ENCODE results near the gene PTPN14. TPM values are rescaled to one million over a fixed set of nuclear protein-coding genes. Genes with fewer than 3 reads are reported as not detected.
"Not testable (repeated sequence)": the region's sequence is repeated elsewhere in the genome, so short reads cannot be mapped to it uniquely, and the experiment has no call there.

The PTPN14 gene
- total RNA-seq, 2 donors from 2014 or later, result 36.9 to 51.5 TPM

- intact Hi-C loops (cut with DNase I), result no loop called here
- no peak for DNase-seq (ENCODE audit: low spot score)
Observed at GRCh38 chr1:214397497-214397896, 153.9 kb downstream of the PTPN14 start.

- intact Hi-C loops (cut with DNase I), result no loop called here
- no peak for DNase-seq (ENCODE audit: low spot score)
Observed at GRCh38 chr1:214396330-214396729, 155.1 kb downstream of the PTPN14 start.

- intact Hi-C loops (cut with DNase I); DNase-seq (ENCODE audit: low spot score): not testable (repeated sequence)
Observed at GRCh38 chr1:214394569-214394968, 156.8 kb downstream of the PTPN14 start.

- intact Hi-C loops (cut with DNase I), result no loop called here
- DNase-seq (ENCODE audit: low spot score), result no peak
Observed at GRCh38 chr1:214393086-214393485, 158.3 kb downstream of the PTPN14 start.

GRCh38 chr1:214391873-214392645 lies 159.3 kb downstream of the PTPN14 start:
- intact Hi-C loops (cut with DNase I), result no loop called here
- no peak for DNase-seq (ENCODE audit: low spot score)

GRCh38 chr1:214389734-214390133 lies 161.7 kb downstream of the PTPN14 start:
- DNase-seq (ENCODE audit: low spot score), result no peak
- intact Hi-C loops (cut with DNase I), result loop anchor here in 1 of 2 donors (10.0 kb wide), 1 partner anchor 195 kb away; no protein-coding TSS in a partner anchor

GRCh38 chr1:214386747-214387146 lies 164.7 kb downstream of the PTPN14 start:
- DNase-seq (ENCODE audit: low spot score), result no peak
- intact Hi-C loops (cut with DNase I), result loop anchor here in 1 of 2 donors (10.0 kb wide), 1 partner anchor 198 kb away; no protein-coding TSS in a partner anchor

GRCh38 chr1:214386333-214386732 lies 165.1 kb downstream of the PTPN14 start:
- DNase-seq (ENCODE audit: low spot score), result no peak
- intact Hi-C loops (cut with DNase I), result loop anchor here in 1 of 2 donors (10.0 kb wide), 1 partner anchor 198 kb away; no protein-coding TSS in a partner anchor

- no peak for DNase-seq (ENCODE audit: low spot score)
- intact Hi-C loops (cut with DNase I), result loop anchor here in 1 of 2 donors (10.0 kb wide), 1 partner anchor 199 kb away; no protein-coding TSS in a partner anchor
Observed at GRCh38 chr1:214385428-214385827, 166.0 kb downstream of the PTPN14 start.

- DNase-seq (ENCODE audit: low spot score), result no peak
- intact Hi-C loops (cut with DNase I), result loop anchor here in 1 of 2 donors (10.0 kb wide), 1 partner anchor 200 kb away; no protein-coding TSS in a partner anchor
Observed at GRCh38 chr1:214384373-214385079, 166.9 kb downstream of the PTPN14 start.

GRCh38 chr1:214383381-214384372 lies 167.7 kb downstream of the PTPN14 start:
- intact Hi-C loops (cut with DNase I), result loop anchor here in 1 of 2 donors (10.0 kb wide), 1 partner anchor 201 kb away; no protein-coding TSS in a partner anchor

GRCh38 chr1:214380986-214381695 lies 170.3 kb downstream of the PTPN14 start:
- no peak for DNase-seq (ENCODE audit: low spot score)
- intact Hi-C loops (cut with DNase I), result loop anchor here in 1 of 2 donors (10.0 kb wide), 1 partner anchor 204 kb away; no protein-coding TSS in a partner anchor

More at GRCh38 chr1:214383381-214384372, 167.7 kb downstream of the PTPN14 start:
- no peak for DNase-seq (ENCODE audit: low spot score)

GRCh38 chr1:214380396-214380795 lies 171.0 kb downstream of the PTPN14 start:
- intact Hi-C loops (cut with DNase I), result loop anchor here in 1 of 2 donors (10.0 kb wide), 1 partner anchor 204 kb away; no protein-coding TSS in a partner anchor
- DNase-seq (ENCODE audit: low spot score), result no peak

GRCh38 chr1:214379236-214379970 lies 172.0 kb downstream of the PTPN14 start:
- no peak for DNase-seq (ENCODE audit: low spot score)
- intact Hi-C loops (cut with DNase I), result loop anchor here in 1 of 2 donors (10.0 kb wide), 1 partner anchor 115 kb away; no protein-coding TSS in a partner anchor

- intact Hi-C loops (cut with DNase I), result loop anchor here in 1 of 2 donors (10.0 kb wide), 1 partner anchor 116 kb away; no protein-coding TSS in a partner anchor
Observed at GRCh38 chr1:214378492-214378891, 172.9 kb downstream of the PTPN14 start.

GRCh38 chr1:214377886-214378285 lies 173.5 kb downstream of the PTPN14 start:
- intact Hi-C loops (cut with DNase I), result loop anchor here in 1 of 2 donors (10.0 kb wide), 1 partner anchor 117 kb away; no protein-coding TSS in a partner anchor

More at GRCh38 chr1:214378492-214378891, 172.9 kb downstream of the PTPN14 start:
- DNase-seq (ENCODE audit: low spot score), result no peak

GRCh38 chr1:214377485-214377884 lies 173.9 kb downstream of the PTPN14 start:
- DNase-seq (ENCODE audit: low spot score), result no peak
- intact Hi-C loops (cut with DNase I), result loop anchor here in 1 of 2 donors (10.0 kb wide), 1 partner anchor 117 kb away; no protein-coding TSS in a partner anchor

More at GRCh38 chr1:214377886-214378285, 173.5 kb downstream of the PTPN14 start:
- DNase-seq (ENCODE audit: low spot score), result no peak

Measured in posterior vena cava (tissue), 2 donors.